Chondrocyte (in vitro differentiated cells): ENCODE measurements around the gene IL4I1. TPM values are rescaled to one million over a fixed set of nuclear protein-coding genes. Genes with fewer than 3 reads are reported as not detected.

Source experiments
- DNase-seq: peaks from one replicate; pipeline ENCODE4 v3.0.0; 2021; ENCODE audit warnings: mixed read lengths, low spot score
- H3K27ac Mint-ChIP-seq: one replicate; pipeline ENCODE4 v1.8.0; 2021; ENCODE audit warnings: mild to moderate bottlenecking, moderate library complexity, mixed read lengths; ENCODE audit not compliant: unreplicated experiment
- H3K27me3 Mint-ChIP-seq: 2 replicates; pipeline ENCODE4 v1.8.0; 2021; ENCODE audit warnings: low read depth, mixed read lengths
- H3K36me3 Mint-ChIP-seq: 2 replicates; pipeline ENCODE4 v1.8.0; 2021; ENCODE audit warnings: low read depth, mixed read lengths
- H3K4me1 Mint-ChIP-seq: 2 replicates; pipeline ENCODE4 v1.8.0; 2021; ENCODE audit warnings: low read depth, mild to moderate bottlenecking, mixed read lengths
- H3K4me3 Mint-ChIP-seq: one replicate; pipeline ENCODE4 v1.8.0; 2021; ENCODE audit warnings: mild to moderate bottlenecking, moderate library complexity, mixed read lengths; ENCODE audit not compliant: unreplicated experiment
- H3K9me3 Mint-ChIP-seq: 2 replicates; pipeline ENCODE4 v1.8.0; 2021; ENCODE audit warnings: low read depth, mixed read lengths
- total RNA-seq: library from RNA; stranded (reverse); gene quantifications from 3 replicates; pipeline ENCODE4 v1.2.1, GENCODE V29; 2021
- TF ChIP-seq, protein P1 (sequence below): fragments of 200-600 bp; sonication (generic); IDR thresholded peaks from 2 replicates; pipeline ENCODE4 v1.5.0; 2021; ENCODE audit warnings: antibody characterized with exemption, mild to moderate bottlenecking, moderate library complexity

Gene IL4I1
- total RNA-seq, 1 donor from 2014 or later: 0.17 TPM

DNA sequence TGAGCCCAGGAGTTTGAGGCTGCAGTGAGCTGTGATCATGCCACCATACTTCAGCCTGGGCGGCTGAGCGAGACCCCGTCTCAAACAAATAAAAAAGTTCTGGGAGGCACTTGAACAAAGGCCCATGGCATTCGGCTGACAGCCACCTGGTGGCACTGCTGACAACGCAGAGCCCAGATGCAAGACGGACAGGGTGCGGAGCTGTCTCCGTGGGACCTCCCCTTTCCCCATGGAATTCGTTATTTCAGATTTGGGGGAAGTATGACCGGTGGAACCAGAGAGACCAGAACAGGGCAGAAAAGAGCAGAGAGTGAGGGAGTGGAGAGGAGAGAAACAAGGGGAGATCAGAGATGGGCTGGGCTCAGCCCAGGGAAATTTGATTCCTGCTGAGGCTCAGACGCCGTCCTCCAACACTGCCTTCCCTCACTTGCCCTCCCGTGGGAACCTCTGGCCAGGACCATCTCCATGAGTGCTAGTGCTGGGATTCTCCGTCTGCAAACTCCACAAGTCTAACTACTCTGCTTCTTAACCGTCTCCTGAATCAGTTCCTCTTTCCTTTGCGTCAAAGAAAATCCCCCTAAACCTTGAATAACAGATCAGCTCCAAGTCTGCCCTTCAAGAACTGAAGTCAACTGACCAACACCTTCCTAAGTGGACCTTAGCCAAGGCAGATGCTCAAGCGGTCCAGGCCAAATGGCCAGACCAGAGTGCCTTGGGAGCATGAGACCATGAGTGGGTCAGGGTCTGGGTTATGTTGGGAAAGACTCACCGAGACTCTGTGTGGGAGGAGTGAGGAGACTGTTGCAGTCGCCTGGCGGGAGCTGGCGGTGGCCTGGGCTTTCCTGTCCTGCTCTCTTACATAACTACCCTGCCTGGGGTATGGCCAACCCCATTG lies 20.4 kb upstream of the IL4I1 start:
- H3K4me1 Mint-ChIP-seq: peaks cover 4% of the 10 kb centered on the region
- H3K9me3 Mint-ChIP-seq: peaks cover 4% of the 10 kb centered on the region
- H3K36me3 Mint-ChIP-seq: peaks cover 14% of the 10 kb centered on the region
- TF ChIP-seq, protein P1, sequence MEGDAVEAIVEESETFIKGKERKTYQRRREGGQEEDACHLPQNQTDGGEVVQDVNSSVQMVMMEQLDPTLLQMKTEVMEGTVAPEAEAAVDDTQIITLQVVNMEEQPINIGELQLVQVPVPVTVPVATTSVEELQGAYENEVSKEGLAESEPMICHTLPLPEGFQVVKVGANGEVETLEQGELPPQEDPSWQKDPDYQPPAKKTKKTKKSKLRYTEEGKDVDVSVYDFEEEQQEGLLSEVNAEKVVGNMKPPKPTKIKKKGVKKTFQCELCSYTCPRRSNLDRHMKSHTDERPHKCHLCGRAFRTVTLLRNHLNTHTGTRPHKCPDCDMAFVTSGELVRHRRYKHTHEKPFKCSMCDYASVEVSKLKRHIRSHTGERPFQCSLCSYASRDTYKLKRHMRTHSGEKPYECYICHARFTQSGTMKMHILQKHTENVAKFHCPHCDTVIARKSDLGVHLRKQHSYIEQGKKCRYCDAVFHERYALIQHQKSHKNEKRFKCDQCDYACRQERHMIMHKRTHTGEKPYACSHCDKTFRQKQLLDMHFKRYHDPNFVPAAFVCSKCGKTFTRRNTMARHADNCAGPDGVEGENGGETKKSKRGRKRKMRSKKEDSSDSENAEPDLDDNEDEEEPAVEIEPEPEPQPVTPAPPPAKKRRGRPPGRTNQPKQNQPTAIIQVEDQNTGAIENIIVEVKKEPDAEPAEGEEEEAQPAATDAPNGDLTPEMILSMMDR: peak; percentile 49
- no peak for DNase-seq
- H3K4me3 Mint-ChIP-seq: no peak overlapping the region
- H3K27ac Mint-ChIP-seq: no peak overlapping the region
- H3K27me3 Mint-ChIP-seq: no peaks in the 10 kb centered on the region

DNA sequence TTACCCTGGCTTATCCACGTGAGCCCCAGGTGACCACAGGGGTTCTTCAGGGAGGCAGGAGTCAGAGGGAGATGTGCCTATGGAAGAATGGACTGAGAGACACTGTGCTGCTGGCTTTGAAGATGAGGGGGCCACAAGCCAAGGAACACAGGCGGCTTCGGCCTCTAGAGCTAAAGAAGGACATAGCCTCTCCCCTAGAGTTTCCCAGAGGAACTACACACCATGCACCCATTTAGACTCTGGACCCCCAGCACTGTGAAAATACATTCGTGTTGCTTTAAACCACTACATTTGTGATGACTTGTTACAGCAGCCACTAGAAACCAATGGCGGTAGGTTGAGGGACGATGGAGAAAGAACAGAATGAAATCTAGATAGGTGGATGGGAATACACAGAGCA lies 18.6 kb upstream of the IL4I1 start:
- Mint-ChIP-seq H3K27ac (no peak overlapping the region), H3K27me3 (no peaks in the 10 kb centered on the region), H3K4me3 (no peak overlapping the region), H3K9me3 (peaks cover 4% of the 10 kb centered on the region), H3K36me3 (peaks cover 13% of the 10 kb centered on the region), H3K4me1 (peaks cover 11% of the 10 kb centered on the region)
- DNase-seq: no peak
- TF ChIP-seq, protein P1: peak; percentile 19

DNA sequence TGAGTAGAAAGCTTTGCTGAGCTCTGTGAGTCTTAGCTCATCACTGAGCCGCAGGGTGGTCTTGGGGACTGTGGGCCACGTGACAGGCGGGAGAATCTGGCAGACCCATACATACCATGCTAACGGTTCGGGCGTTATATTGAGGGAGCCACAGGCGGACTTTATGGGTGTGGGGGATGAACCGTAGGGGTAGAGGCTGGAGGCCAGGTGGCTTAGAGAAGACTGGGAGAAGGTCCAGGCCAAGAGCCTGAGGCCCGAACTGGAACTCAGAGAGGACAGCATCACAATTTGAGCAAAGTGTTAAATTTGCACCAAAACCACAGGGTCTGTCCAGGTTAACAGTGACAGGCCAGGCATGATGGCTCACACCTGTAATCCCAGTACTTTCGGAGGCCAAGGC lies 17.0 kb upstream of the IL4I1 start:
- no peak for DNase-seq
- H3K27ac Mint-ChIP-seq: no peak overlapping the region
- peaks cover 13% of the 10 kb centered on the region for H3K36me3 Mint-ChIP-seq
- no peak overlapping the region for H3K4me3 Mint-ChIP-seq
- TF ChIP-seq, protein P1: no peak
- peaks cover 11% of the 10 kb centered on the region for H3K4me1 Mint-ChIP-seq
- H3K27me3 Mint-ChIP-seq: no peaks in the 10 kb centered on the region
- H3K9me3 Mint-ChIP-seq: peaks cover 4% of the 10 kb centered on the region

DNA sequence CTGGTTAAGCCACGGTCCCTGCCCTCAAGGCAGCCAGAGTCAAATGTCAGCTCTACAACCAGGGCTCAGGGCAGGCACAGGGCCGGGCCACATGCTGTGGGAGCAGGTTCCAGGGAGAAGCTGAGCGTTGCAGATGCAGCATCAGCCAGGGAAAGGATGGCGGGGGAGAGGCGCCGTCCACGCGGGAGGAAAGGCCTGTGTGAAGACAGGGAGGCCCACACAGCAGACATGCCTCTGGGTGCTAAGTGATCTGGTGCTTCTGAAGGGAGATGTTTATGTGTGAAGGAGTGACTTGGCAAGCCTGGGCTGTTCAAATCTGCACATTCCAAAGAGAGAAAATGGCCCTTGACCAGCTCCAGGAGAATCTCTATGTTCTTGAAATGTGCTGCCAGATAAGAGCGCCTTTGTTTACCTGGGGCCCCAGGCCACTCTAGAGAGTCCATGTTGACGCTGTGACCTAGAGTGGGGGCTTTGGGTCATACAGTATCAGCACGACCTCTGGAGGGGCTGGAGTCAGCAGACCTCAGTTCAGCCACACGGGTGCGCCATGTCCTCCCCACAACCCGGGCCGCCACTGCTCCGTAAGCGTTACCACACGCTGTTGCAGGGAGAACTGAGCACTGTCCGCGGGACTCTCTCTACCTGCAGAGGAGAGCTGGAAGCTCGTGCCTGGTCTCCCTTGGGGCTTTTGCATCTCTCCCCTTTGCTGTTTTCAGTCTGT lies 16.4 kb upstream of the IL4I1 start:
- TF ChIP-seq, protein P1: no peak
- DNase-seq: no peak
- Mint-ChIP-seq H3K4me1 (peaks cover 11% of the 10 kb centered on the region), H3K27me3 (no peaks in the 10 kb centered on the region), H3K36me3 (peaks cover 18% of the 10 kb centered on the region), H3K27ac (peak overlapping the region; percentile 41), H3K9me3 (peaks cover 4% of the 10 kb centered on the region), H3K4me3 (no peak overlapping the region)

DNA sequence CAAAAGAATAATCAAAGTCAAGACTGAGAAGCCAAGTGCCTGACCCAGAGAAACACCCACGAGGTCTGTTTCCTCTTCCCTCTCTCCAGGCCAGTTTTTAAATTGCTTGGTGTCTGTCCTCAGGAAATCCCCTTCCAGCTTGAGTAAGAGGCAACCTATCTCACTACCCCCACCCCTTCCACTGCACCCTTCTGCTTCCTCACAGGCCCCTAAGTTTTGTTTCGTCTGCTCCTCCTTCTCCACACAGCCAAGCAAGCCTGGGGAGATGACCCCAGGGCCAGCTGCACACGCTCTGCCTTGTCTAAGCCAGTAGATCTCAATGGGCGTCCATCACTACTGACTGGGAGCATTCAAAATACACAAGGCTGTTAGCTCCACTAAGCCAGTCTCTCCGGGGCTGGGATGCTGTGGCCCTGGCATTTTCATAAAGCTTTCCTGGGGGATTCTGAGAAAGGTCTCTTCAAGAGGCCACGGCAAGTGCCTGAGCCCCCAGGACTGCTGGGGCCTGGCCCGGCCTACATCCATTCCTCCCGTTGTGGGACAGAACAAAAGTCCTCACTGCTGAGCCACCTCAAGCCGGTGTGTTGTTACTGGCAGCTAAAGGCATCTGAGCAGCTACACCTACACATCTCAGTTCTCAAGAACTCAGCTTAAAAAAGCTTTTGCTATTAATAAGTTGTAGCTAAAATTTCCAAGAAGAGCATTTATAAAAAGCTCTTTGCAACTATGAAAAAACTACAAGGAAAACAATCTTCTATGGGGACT lies 14.9 kb upstream of the IL4I1 start:
- TF ChIP-seq, protein P1: no peak
- Mint-ChIP-seq H3K4me3 (no peak overlapping the region), H3K27me3 (no peaks in the 10 kb centered on the region), H3K36me3 (peaks cover 20% of the 10 kb centered on the region), H3K27ac (peak overlapping the region; percentile 57), H3K4me1 (peaks cover 11% of the 10 kb centered on the region), H3K9me3 (peaks cover 4% of the 10 kb centered on the region)
- no peak for DNase-seq
